HG02588 (cell line): Measurements from ENCODE around the gene ACSM4.
"Not testable (repeated sequence)": the region's sequence is repeated elsewhere in the genome, so short reads cannot be mapped to it uniquely, and the experiment has no call there.

Experiments
- ATAC-seq: cut with Tn5 transposase; IDR thresholded peaks from one replicate; pipeline ENCODE4 v1.9.1; 2021; ENCODE audit warnings: mild to moderate bottlenecking, moderate library complexity; ENCODE audit not compliant: unreplicated experiment

ACSM4 gene

GRCh38 chr12:7303772-7304171 is at the start of gene ACSM4:
ACSM4 (plus strand) TSS chr12:7304072; CDS start chr12:7304332, 260 bp downstream.
- ATAC-seq = no peak

- ATAC-seq = no peak
These were observed 44.8 kb upstream of the ACSM4 start for GRCh38 chr12:7259060-7259459.

- ATAC-seq = no peak
These were observed 39.3 kb upstream of the ACSM4 start for GRCh38 chr12:7264538-7264937.

GRCh38 chr12:7265251-7265650 is 38.6 kb upstream of the ACSM4 start:
- no peak for ATAC-seq

- no peak for ATAC-seq
These were observed 34.6 kb upstream of the ACSM4 start for GRCh38 chr12:7269273-7269672.

GRCh38 chr12:7271893-7272514 is 31.9 kb upstream of the ACSM4 start:
- ATAC-seq = no peak

- not testable (repeated sequence) for ATAC-seq
These were observed 28.4 kb upstream of the ACSM4 start for GRCh38 chr12:7275482-7275881.

GRCh38 chr12:7282844-7283243 is 21.0 kb upstream of the ACSM4 start:
- no peak for ATAC-seq

GRCh38 chr12:7289743-7290142 is 14.1 kb upstream of the ACSM4 start:
- ATAC-seq = no peak

GRCh38 chr12:7290588-7290987 is 13.3 kb upstream of the ACSM4 start:
- ATAC-seq = not testable (repeated sequence)

- ATAC-seq = no peak
These were observed 11.6 kb upstream of the ACSM4 start for GRCh38 chr12:7292300-7292699.

- ATAC-seq = no peak
These were observed 10.2 kb upstream of the ACSM4 start for GRCh38 chr12:7293670-7294069.

GRCh38 chr12:7295529-7295928 is 8.3 kb upstream of the ACSM4 start:
- no peak for ATAC-seq

- no peak for ATAC-seq
These were observed 6.0 kb upstream of the ACSM4 start for GRCh38 chr12:7297865-7298264.

- no peak for ATAC-seq
These were observed 1.4 kb upstream of the ACSM4 start for GRCh38 chr12:7302266-7302986.

- ATAC-seq = no peak
These were observed 642 bp upstream of the ACSM4 start for GRCh38 chr12:7303230-7303629.

GRCh38 chr12:7304456-7304855 is 584 bp downstream of the ACSM4 start:
- ATAC-seq = no peak

GRCh38 chr12:7310070-7310469 is 6.2 kb downstream of the ACSM4 start:
- ATAC-seq = no peak

GRCh38 chr12:7319930-7320329 is 16.1 kb downstream of the ACSM4 start:
- no peak for ATAC-seq

- no peak for ATAC-seq
These were observed 17.8 kb downstream of the ACSM4 start for GRCh38 chr12:7321624-7322023.

GRCh38 chr12:7322599-7322998 is 18.7 kb downstream of the ACSM4 start:
- no peak for ATAC-seq

GRCh38 chr12:7324176-7324575 is 20.3 kb downstream of the ACSM4 start:
- ATAC-seq = no peak

GRCh38 chr12:7327918-7328317 is 24.0 kb downstream of the ACSM4 start:
- no peak for ATAC-seq
